Posterior cingulate gyrus (tissue), 11 donors: Measurements from ENCODE around the gene POMGNT2.
"Not testable (repeated sequence)": the region's sequence is repeated elsewhere in the genome, so short reads cannot be mapped to it uniquely, and the experiment has no call there.

ENCODE experiments used
- DNase-seq, 10 donors: peaks; one replicate each; pipeline versions ENCODE4 v3.0.0 to v3.0.0-alpha.2; 2020 to 2021; ENCODE audit warnings: mixed read lengths in 3 of 10
- intact Hi-C: fragments of 100-400 bp; cut with DNase I; formaldehyde crosslinking; loops from one replicate; pipeline ENCODE4 v1.15.1; 2023

POMGNT2 gene

DNA sequence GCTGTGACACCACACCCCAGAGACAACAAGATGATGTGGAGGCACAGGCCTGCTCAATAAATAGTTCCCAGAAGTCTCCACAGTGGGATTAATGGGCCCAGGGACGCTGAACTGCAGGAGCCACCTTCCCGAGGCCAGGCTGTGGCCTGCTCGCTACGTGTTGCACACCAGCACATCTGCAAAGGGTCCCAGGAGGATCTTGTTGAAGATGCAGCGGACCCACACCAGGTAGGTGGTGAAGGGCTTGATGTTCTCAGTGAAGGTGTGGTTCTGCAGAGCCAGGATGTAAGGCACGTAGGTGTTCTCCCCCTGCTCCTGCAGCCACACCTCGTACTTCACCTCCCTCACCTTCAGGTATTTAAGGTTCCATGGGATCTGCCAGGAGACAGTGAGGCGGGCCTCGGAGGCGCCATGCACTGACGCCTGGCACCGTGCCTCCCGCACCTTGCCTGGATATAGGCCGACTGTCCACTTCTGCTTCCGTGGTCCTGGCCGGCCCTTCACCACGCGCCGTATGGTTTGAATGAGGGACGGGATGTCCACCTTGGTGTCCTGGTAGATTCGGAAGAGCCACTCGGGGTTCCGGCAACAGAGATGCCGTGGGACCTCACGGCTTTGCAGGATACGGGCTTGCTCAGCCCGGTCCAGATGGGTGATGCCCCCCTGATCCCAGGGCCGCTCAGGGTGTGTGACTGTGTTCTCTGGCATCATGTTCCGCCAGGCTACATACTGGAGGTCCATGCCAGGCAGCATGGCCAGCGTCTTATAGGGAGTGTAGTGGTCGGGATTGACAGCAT lies 26.1 kb downstream of the POMGNT2 start:
- DNase-seq: no peak
- intact Hi-C loops: no loop called here

DNA sequence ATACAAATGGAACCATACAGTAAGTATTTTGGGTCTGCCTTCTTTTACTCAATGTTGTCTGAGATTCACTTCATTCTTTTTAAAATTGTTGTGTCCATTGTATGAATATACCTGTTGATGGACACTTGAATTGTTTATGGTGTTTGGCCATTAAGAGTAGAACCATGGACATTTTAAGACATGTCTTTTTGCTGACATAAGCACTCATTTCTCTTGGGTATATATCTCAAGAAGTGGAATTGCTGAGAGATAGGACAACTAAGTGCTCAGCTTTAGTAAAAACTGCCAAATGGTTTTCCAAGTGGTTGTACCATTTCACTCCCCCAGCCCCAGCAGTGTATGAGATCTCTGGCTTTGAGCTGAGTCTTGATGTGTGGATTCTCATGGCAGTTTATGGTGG lies 28.2 kb downstream of the POMGNT2 start:
- no peak for DNase-seq
- intact Hi-C loops: no loop called here

DNA sequence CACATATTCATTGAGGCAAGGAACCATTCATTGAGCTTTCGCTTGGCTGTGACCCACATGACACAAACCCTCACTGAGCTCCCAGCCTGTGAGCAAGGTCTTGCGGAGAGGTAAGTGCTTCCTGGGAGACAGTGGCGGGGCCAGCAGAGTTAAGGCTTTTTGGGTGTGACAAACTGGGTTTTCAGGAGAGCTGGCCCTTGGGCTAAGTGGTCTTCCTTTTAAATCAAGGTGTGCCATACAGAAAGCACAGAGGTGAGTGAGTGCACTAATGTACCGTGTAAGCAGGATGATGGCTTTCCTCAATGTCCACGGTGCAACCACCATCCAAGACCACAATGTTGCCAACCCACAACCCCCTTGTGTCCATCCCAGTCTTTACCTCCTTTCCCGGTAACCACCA lies 28.6 kb downstream of the POMGNT2 start:
- intact Hi-C loops: no loop called here
- DNase-seq: no peak

DNA sequence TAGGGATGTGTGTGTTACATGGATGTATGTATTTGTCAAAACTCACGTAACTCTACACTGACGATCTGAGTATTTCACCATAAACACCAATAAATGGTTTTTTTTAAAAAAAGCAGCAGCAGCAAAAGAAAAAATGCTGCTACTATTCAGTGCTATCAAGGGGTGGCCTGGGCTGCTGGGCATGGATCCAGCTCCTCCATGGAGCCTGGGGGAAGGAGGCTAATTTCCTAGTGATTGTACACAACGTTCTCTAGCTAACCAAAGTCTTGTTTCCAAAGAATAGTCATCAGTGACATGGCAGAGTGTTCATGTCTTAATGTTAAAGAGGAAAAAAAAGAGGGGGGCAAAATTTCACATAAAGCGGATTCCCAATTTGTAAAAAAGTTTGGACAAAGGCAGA lies 29.0 kb downstream of the POMGNT2 start:
- DNase-seq: no peak
- intact Hi-C loops: no loop called here

DNA sequence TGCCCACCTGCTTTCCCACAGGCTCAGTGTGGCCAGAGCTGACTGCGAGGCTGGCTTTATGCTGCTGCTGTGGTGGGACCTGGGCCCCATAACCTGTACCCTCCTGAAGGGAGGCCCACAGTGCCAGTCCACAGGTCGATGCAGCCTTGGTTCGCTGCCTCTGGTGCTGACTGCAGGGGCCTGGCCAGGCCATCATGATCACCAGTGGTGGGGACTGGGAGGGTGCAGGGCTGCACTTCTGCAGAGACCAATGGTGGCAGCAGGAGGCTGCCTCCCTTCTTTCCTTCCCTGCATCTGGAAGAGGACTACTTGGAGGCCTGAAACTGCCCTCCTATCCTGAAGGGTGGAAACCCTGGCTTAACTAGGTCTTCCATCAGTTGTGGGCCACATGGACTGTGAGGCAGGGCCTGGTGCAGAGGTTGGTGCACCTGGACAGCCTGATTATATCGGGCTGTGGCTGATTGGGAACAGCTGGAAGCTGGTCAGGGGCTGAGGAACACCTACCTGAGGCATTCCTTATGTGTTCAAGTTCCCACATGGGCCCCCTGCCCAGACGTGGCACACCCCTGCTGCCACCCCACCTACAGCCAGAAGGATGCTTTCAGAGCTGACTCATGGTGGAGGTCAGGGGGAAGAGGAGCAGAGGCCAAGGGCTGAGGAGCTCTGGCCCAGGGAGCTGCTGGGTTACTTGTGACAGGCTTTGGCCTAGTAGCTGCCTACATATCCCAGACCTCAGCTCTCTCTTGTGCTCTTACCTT lies 29.8 kb downstream of the POMGNT2 start:
- DNase-seq: no peak
- intact Hi-C loops: no loop called here

DNA sequence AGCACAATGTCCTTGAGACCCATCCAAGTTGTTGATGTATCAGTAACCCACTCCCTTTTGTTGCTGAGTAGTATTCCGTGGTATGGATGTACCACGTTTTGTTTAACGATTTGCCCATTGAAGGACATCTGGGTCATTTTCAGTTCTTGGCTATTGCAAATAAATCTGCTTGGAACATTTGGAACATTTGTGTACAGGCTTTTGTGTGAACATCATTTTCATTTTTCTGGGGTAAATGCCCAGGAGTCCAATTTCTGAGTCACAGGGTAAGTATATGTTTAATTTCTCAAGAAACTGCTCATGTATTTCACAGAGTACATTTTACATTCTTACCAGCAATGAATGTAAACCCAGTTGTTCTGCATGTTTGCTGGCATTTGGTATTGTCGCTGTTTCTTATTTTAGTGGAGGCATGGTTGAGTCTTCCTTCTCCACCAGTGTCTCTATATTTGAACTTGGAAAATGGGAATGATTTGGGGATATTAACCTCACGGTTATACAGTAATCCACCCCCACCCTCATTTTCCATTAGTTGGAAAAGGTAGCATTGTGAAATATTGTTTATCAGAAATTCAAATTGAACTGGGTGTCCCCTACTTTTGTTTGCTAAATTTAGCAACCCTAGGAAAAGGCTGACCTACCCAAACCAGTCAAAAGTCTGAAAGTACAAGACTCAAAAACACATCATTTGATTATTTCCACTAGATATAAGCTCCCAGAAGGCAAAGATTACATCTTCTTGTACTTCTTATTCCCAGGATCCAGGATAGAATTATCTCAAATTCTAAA lies 30.8 kb downstream of the POMGNT2 start:
- DNase-seq: no peak

DNA sequence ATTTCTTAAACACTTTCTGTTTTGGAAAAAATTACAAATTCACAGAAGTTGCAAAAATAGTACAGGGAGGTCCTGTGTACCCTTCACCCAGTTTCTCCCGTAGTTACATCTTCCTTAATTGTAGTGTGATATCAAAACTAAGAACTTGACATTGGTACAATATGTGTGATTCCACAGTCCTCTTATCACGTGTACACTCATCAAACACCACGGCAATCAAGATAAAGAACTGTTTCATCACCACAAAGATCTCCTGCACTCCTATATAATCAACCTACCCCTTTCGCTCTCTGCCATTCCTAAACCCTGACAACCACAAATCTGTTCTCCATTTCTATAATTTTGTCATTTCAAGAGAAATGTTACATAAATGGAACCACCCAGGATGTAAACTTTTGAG lies 31.4 kb downstream of the POMGNT2 start:
- DNase-seq: no peak
- intact Hi-C loops: no loop called here

More for the DNA sequence above, 30.8 kb downstream of the POMGNT2 start:
- intact Hi-C loops: no loop called here

DNA sequence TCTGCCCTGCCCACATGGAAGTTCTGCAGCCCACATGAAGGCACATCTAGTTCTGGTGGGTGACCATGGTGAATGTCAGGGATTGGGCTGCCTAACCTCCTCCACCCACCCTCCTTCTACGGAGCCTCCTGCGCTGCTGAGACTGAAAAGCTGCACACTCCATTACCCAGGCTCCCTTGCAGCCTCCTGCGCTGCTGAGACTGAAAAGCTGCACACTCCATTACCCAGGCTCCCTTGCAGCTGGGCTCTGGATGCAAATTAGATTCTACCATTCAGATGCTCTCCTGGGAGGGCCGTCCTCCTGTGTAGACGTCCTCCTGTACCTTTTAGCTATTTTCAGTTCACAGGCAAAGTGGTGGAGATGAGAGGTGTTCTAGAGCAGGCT lies 32.1 kb downstream of the POMGNT2 start:
- DNase-seq: peak in 6 of 10 donors; percentile 35 to 88 (median 72)
- intact Hi-C loops: no loop called here

DNA sequence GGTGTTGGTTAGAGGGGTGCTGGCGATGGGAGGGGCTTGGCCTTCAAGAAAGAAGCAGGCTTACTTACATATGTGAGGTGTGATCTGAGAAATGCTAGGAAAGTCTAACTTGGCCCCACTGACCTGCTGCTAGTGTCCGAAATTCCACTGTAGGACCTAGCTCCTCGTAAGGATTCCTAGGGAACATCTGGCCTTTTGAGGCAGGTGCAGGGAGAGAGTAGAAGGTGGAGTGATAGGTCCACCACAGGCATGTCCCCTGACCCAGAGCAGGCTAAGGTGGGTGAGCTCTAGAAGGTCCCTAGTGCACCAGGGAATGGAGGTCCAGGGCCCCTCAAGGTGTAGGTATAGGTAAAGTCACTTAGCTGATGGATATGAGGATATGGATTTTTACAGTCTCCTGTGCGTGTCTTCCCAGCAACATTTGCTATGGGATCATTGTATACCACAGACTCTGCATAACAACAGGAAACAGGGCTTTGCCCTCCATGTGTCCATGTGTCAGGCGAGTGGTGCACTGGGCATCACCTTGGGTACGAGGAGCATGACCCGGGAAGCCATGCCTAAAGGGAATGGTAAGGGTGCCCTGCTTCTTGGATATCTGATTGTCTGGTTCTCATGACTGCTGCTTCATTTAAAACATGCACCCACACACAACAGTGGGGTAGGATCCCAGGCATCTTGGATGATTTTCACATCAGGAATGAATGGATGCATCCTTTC lies 32.6 kb downstream of the POMGNT2 start:
- intact Hi-C loops: no loop called here
- DNase-seq: no peak

DNA sequence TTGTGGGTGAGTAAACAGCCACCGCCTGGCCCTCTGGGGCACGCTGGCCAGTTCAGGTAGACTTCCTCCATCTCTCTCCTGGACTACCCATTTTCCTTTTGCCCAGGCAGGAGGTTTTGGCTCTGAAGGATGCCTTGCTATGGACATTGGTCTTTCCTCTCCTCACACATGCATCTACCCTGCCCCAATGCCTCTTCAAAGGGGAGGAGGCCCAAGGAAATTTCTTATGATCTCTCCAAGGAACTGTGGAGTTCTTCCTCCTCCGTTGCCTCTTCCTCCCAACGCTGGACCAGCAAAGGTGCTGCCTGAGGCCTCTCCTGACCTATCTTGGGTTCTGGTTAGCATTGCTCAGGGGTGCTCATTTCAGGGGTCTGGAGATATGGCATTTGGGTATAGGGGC lies 33.5 kb downstream of the POMGNT2 start:
- no peak for DNase-seq
- intact Hi-C loops: no loop called here

DNA sequence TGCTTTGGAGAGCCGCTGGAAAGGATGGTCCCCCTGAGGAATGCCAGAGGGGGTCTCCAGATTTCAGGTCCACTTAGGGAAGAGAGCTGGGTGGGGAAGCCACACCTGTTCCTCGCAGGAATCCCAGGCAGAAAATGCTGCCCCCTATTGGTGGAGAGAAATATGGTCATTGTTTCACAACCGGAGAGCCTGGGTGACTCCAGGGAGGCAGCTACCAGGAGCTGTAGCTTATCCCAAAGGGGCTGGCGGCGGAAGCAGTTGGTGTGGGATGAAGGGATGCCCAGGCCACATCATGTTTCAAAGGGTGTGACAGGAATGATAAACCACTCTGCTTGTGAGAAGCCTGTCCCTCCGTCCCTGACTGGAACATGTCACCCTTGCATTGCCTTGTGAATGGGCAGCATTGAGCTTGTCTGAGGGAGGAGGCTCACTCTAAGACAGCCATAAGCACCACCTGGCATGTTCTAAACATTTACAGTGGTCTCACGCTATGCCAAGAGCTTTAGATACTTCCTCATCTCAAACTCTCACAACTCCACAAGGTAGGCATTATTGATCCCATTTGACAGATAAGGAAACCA lies 34.5 kb downstream of the POMGNT2 start:
- no peak for DNase-seq
- intact Hi-C loops: no loop called here

DNA sequence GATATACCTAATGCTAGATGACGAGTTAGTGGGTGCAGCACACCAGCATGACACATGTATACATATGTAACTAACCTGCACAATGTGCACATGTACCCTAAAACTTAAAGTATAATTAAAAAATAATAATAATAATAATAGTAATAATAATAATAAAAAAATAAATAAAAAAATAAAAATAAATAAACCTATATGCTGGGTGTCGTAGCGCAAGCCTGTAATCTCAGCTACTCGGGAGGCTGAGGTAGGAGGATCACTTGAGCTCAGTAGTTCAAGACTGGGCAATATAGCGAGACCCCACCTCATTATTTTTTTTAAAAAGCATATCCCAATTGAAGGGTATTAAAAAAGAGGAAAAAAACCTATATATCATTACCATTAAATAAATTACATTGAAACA lies 35.2 kb downstream of the POMGNT2 start:
- DNase-seq, intact Hi-C loops: not testable (repeated sequence)

DNA sequence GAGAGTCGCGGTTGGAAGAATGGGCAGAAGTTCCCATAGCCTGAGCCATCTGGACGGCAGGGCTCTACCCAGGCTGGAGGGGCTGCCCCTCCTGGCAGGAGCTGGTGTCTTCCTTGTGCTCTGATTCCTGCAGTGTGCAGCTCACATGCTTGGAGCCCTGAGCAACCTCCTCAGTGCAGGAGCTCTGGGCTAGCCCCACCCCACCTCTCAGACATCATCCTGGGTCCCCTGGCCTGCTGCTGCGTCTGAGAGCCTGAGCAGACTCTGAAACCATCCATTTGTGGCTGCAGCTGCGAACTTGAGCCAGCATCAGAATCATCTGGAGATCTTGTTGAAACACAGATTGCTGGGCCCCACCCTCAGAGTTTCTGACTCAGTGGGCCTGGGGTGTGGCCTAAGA lies 42.8 kb downstream of the POMGNT2 start:
- DNase-seq: no peak
- intact Hi-C loops: no loop called here

DNA sequence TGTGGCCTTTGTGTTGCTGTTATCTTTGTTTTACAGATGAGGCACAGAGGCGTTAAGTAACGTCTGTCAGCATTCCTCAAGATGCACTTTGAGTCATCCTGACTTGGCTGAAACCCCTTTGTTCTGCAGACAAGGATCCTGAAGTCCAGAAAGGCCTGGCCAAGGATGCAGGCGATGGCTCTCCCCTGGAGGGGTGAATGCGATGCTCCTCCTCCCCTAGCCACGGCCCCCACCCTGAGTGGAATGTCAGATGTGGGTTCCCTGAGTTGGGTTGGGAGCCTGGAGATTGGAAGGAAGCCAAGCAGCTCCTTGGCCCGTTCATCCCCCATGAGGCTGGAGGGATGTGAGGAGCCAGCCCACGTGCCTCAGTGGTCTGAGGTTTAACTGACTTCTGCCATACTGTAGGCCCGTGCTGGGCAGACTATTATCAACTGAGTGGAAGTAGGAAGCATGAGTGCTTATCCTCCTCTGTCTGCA lies 43.3 kb downstream of the POMGNT2 start:
- DNase-seq: no peak
- intact Hi-C loops: no loop called here

DNA sequence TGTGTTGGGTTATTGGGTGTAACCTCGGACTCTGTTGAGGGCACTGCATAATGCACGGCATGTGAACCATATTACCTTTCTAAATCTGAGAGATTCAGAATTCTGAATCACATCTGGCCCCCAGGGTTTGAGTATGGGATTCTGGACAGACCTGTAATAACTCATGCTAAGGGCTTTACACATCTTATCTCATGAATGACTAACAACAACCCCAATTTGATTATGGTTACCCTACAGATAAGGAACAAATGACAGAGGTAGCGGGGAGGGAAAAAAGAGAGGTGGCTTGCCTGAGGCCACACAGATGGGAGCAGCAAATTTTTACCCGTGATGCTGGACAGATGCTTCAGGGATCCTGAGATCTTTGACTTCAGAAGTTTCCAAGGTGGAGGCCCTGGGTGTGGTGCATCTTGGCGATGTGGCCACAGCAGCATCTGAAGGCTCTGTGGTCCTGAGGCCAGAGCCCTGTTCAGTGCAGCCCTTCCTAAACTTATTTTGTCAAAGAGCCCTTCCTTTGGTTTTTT lies 43.8 kb downstream of the POMGNT2 start:
- intact Hi-C loops: no loop called here
- DNase-seq: no peak

DNA sequence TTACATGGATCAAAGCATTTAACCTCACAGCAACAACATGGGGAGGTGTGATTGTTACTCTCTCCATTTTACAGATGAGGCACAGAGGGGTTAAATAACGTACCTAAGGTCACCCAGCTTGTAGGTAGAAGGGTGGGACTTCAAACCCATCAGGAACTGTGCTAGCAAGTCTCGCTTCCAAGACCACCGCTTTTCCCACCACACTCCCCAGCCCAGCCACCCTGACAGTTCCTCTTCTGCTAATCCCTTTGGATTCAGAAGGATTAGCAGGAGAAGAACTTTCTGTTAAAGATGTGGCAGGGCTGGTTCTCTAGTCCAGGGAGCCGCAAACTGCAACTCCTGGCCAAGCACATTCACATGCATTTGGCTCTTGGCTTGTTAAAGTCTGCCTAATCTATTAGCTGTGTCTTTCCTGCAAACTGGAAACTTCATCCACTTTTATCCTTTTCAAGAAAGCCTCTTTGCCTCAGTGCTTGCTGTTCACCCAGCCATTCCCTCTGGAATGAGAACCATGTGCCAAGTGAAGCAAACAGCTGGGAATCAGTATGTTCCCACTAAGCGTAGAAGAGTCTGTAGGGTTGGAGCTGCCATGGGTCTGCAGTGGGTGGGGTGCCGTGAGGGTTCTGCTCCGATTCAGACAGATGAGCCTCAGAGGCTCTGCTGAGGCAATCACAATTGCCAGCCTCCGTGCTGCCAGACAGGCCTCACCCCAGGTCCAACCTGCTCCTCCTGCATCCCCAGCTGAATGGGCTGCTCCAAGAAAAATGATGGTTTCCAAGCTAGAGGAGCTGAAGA lies 44.6 kb downstream of the POMGNT2 start:
- intact Hi-C loops: no loop called here
- no peak for DNase-seq

DNA sequence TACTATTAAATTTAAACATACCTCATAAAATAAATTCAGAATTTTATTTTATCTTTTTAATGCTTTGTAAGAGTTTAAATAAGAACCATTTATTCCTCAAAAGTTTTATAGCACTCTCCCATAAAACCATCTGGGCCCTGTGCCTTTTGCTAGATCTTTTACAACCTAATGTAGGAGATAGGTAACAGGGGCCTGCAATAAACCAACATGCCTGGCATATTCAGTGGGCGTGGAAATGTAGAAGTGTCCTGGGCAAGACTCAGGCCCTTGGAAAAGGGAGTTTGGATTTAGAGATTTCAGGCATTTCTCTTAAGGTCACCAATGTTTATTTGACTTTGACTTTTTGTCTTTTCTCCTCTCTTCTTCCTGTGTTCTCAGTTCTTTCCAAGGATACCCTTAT lies 46.4 kb downstream of the POMGNT2 start:
- DNase-seq: no peak
- intact Hi-C loops: no loop called here

DNA sequence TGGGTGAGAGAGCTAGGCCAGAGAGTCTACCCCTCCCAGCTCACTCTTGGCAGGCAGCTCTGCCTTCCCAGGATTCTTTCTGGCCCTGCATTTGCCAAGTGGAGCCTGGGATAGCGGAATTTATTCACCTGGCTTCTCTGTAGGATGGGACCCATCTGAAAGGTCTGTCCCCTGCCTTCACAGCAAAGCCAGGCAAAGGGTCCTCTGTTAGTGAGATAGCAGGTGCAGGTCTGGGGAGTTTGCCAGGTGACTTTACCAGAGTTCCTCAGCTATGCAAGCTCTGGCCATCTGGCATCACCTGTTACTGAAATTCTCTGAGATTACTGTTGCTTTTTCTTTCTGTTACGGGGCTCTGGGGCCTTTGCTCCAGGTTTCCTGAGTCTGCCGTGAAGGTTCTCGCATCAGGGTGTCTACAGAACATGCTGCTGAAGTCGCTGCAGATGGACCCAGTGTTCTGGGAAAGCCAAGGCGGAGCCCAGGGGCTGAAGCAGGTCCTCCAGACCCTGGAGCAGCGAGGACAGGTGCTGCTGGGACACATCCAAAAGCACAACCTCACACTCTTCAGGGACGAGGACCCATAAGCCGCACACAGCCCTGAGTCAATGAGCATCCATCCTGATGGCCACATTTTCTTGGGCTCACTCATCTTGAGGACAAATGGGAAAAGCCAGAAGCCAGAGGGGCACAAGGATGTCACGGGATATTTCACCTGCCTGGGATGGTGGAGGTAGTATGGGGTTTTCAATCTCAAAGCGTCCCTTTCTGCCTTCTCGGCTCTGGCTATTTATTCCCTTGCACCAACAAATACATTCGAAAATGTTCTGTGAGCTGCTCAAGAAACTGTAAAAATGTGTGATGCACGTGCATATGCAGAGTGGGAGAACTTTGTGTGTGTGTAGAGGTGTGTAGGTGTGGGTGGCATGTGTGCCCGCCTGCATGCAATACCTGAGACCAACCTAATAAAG lies 49.8 kb downstream of the POMGNT2 start:
- intact Hi-C loops: no loop called here

More for the DNA sequence above, 49.8 kb downstream of the POMGNT2 start:
- no peak for DNase-seq
